CD4-positive, alpha-beta memory T cell (primary cell): ENCODE results near the gene GSTO2. TPM values are rescaled to one million over a fixed set of nuclear protein-coding genes. Genes with fewer than 3 reads are reported as not detected.
A peak's percentile ranks its signal among the peaks of the same experiment; 100 is the strongest.

Experiments used
- CTCF ChIA-PET: fragments of 350-600 bp; sonication (Branson Sonifier 250); formaldehyde crosslinking; loops from one replicate; lab custom pipeline; 2021; ENCODE audit warnings: inconsistent platforms; ENCODE audit not compliant: partially characterized antibody; lab: Charles Lee
- POLR2A ChIA-PET: fragments of 350-600 bp; sonication (Branson Sonifier 250); formaldehyde crosslinking; loops from one replicate; lab custom pipeline; 2021; ENCODE audit not compliant: partially characterized antibody; lab: Charles Lee
- DNase-seq, 5 donors: peaks; one replicate each; pipeline versions ENCODE4 v3.0.0 to v3.0.0-alpha.2; 2020 to 2022; ENCODE audit warnings: mixed read lengths in 1 of 5
- H3K27ac ChIP-seq: one replicate; pipeline ENCODE4 v1.7.0; 2013; ENCODE audit warnings: low read depth, low read length
- H3K27me3 ChIP-seq: 2 replicates; pipeline ENCODE4 v1.7.0; 2013; ENCODE audit warnings: mild to moderate bottlenecking, low read length, moderate library complexity; ENCODE audit not compliant: insufficient read depth
- H3K36me3 ChIP-seq: 2 replicates; pipeline ENCODE4 v1.7.0; 2013; ENCODE audit warnings: mild to moderate bottlenecking, low read length, moderate library complexity; ENCODE audit not compliant: insufficient read depth
- H3K4me1 ChIP-seq: 2 replicates; pipeline ENCODE4 v1.7.0; 2013; ENCODE audit warnings: mild to moderate bottlenecking, low read length, moderate library complexity; ENCODE audit not compliant: insufficient read depth
- H3K4me3 ChIP-seq, 2 donors: one replicate each; pipeline ENCODE4 v1.7.0; 2013; ENCODE audit warnings: low read length in 2 of 2, mild to moderate bottlenecking in 1 of 2
- H3K9me3 ChIP-seq, 2 donors: one replicate each; pipeline ENCODE4 v1.7.0; 2013; ENCODE audit warnings: low read length in 2 of 2, control low read depth in 1 of 2; ENCODE audit not compliant: control insufficient read depth in 1 of 2
- H3K27ac Mint-ChIP-seq, 7 donors: one replicate each; pipeline ENCODE4 v1.8.0; 2020 to 2021; ENCODE audit warnings: mixed read lengths in 7 of 7, mild to moderate bottlenecking in 6 of 7, inconsistent platforms in 3 of 7, moderate library complexity in 3 of 7
- H3K27me3 Mint-ChIP-seq, 2 donors: one replicate each; pipeline ENCODE4 v1.8.0; 2020 to 2021; ENCODE audit warnings: mixed read lengths in 2 of 2
- H3K36me3 Mint-ChIP-seq, 2 donors: one replicate each; pipeline ENCODE4 v1.8.0; 2020 to 2021; ENCODE audit warnings: mixed read lengths in 2 of 2, inconsistent platforms in 1 of 2, mild to moderate bottlenecking in 1 of 2
- H3K4me1 Mint-ChIP-seq, 4 donors: one replicate each; pipeline ENCODE4 v1.8.0; 2020 to 2021; ENCODE audit warnings: mixed read lengths in 4 of 4, mild to moderate bottlenecking in 1 of 4
- H3K4me3 Mint-ChIP-seq, 8 donors: one replicate each; pipeline ENCODE4 v1.8.0; 2020 to 2021; ENCODE audit warnings: mixed read lengths in 8 of 8, mild to moderate bottlenecking in 7 of 8, moderate library complexity in 6 of 8, inconsistent platforms in 3 of 8
- H3K9me3 Mint-ChIP-seq, 8 donors: one replicate each; pipeline ENCODE4 v1.8.0; 2020 to 2021; ENCODE audit warnings: mixed read lengths in 8 of 8, mild to moderate bottlenecking in 5 of 8, inconsistent platforms in 3 of 8, moderate library complexity in 1 of 8
- intact Hi-C: fragments of 100-400 bp; cut with micrococcal nuclease; formaldehyde crosslinking; loops from one replicate; pipeline ENCODE4 v1.15.1; 2023
- polyA plus RNA-seq, 2 donors: library from polyadenylated mRNA; unstranded; fragments of 300-500 nt; fragmentation: Illumina TruSeq; gene quantifications; one replicate each; pipeline ENCODE4 v1.2.3, GENCODE V29; 2021
- total RNA-seq, 2 experiments: library from RNA; stranded (reverse); gene quantifications; one replicate each; pipeline ENCODE4 v1.2.3, GENCODE V29; 2021

The GSTO2 gene
- total and polyA plus RNA-seq, 4 experiments from 2014 or later = 0.94 to 2.3 (median 1.4) TPM

- Mint-ChIP-seq H3K9me3 (peaks cover 0 to 3% (median 0%) of the 10 kb centered on the region in 8 donors), H3K27me3 (no peaks in the 10 kb centered on the region), H3K27ac (peak overlapping the region in 6 of 7 donors; percentile 15 to 66 (median 51)), H3K36me3 (peaks cover 5 to 31% of the 10 kb centered on the region in 2 donors), H3K4me3 (no peak overlapping the region), H3K4me1 (peaks cover 42 to 72% (median 61%) of the 10 kb centered on the region in 4 donors)
- no peak for DNase-seq
- intact Hi-C loops = no loop called here
- no peaks in the 10 kb centered on the region for H3K9me3 ChIP-seq
- H3K36me3 ChIP-seq = peaks cover 18% of the 10 kb centered on the region
- H3K4me3 ChIP-seq = no peak overlapping the region
- POLR2A ChIA-PET = interaction anchor here (6.0 to 11.4 kb wide), 2 partner anchors 10 to 19 kb away, joined by 72 to 179 read pairs; partner anchors contain the start of gene ITPRIP
- H3K27me3 ChIP-seq = no peaks in the 10 kb centered on the region
- peaks cover 51% of the 10 kb centered on the region for H3K4me1 ChIP-seq
- H3K27ac ChIP-seq = no peak overlapping the region
- CTCF ChIA-PET = interaction anchor here (1.0 to 1.4 kb wide), 3 partner anchors 13 to 35 kb away, joined by 3 to 6 read pairs (median 5); partner anchors contain the start of gene CFAP58
Observed at GRCh38 chr10:104318810-104319741, 50.1 kb downstream of the GSTO2 start.

GRCh38 chr10:104321226-104321625 lies 52.2 kb downstream of the GSTO2 start:
- H3K36me3 Mint-ChIP-seq = peaks cover 0 to 20% of the 10 kb centered on the region in 2 donors

GRCh38 chr10:104321725-104322415 lies 52.9 kb downstream of the GSTO2 start:
- Mint-ChIP-seq H3K4me1 (peaks cover 60 to 97% (median 86%) of the 10 kb centered on the region in 4 donors), H3K9me3 (peaks cover 0 to 3% (median 0%) of the 10 kb centered on the region in 8 donors), H3K27ac (peak overlapping the region; percentile 94 to 98 (median 95)), H3K36me3 (peaks cover 0 to 20% of the 10 kb centered on the region in 2 donors), H3K27me3 (no peaks in the 10 kb centered on the region), H3K4me3 (peak overlapping the region; percentile 72 to 86 (median 81))
- Histone ChIP-seq H3K4me3 (peak overlapping the region; percentile 31 to 42), H3K9me3 (no peaks in the 10 kb centered on the region), H3K27ac (peak overlapping the region; percentile 31), H3K4me1 (peaks cover 79% of the 10 kb centered on the region), H3K36me3 (no peaks in the 10 kb centered on the region), H3K27me3 (no peaks in the 10 kb centered on the region)
- DNase-seq = peak in 1 of 5 donors; percentile 48
- CTCF ChIA-PET = interaction anchor here (0.7 to 5.6 kb wide), 16 partner anchors 9 to 47 kb away, joined by 3 to 62 read pairs (median 4); partner anchors contain the start of genes CFAP58 and ITPRIP
- intact Hi-C loops = loop anchor here (1.0 to 10.0 kb wide), 4 partner anchors 17 to 407 kb away; partner anchors contain the start of genes ITPRIP and STN1
- POLR2A ChIA-PET = interaction anchor here (0.7 to 11.4 kb wide), 10 partner anchors 8 to 200 kb away, joined by 3 to 179 read pairs (median 4); partner anchors contain the start of genes CFAP58, GSTO2, ITPRIP and SFR1

More at GRCh38 chr10:104321226-104321625, 52.2 kb downstream of the GSTO2 start:
- CTCF ChIA-PET = interaction anchor here (0.8 to 5.6 kb wide), 12 partner anchors 10 to 47 kb away, joined by 3 to 62 read pairs (median 8); partner anchors contain the start of genes CFAP58 and ITPRIP
- Mint-ChIP-seq H3K27me3 (no peaks in the 10 kb centered on the region), H3K9me3 (peaks cover 0 to 3% (median 0%) of the 10 kb centered on the region in 8 donors), H3K4me3 (peak overlapping the region in 5 of 8 donors; percentile 72 to 86 (median 83)), H3K4me1 (peaks cover 56 to 93% (median 81%) of the 10 kb centered on the region in 4 donors), H3K27ac (peak overlapping the region in 6 of 7 donors; percentile 48 to 97 (median 95))
- Histone ChIP-seq H3K27ac (no peak overlapping the region), H3K4me3 (no peak overlapping the region), H3K4me1 (peaks cover 72% of the 10 kb centered on the region), H3K27me3 (no peaks in the 10 kb centered on the region), H3K9me3 (no peaks in the 10 kb centered on the region), H3K36me3 (peaks cover 2% of the 10 kb centered on the region)
- intact Hi-C loops = loop anchor here (10.0 kb wide), 1 partner anchor 406 kb away; the partner anchor contains the start of gene STN1
- POLR2A ChIA-PET = interaction anchor here (1.0 to 11.4 kb wide), 7 partner anchors 9 to 32 kb away, joined by 3 to 179 read pairs (median 7); partner anchors contain the start of genes CFAP58 and ITPRIP
- no peak for DNase-seq

- H3K36me3 ChIP-seq = no peaks in the 10 kb centered on the region
- Mint-ChIP-seq H3K27ac (peak overlapping the region; percentile 94 to 98 (median 95)), H3K36me3 (peaks cover 0 to 15% of the 10 kb centered on the region in 2 donors), H3K4me3 (peak overlapping the region; percentile 72 to 86 (median 81)), H3K4me1 (peaks cover 63 to 100% (median 87%) of the 10 kb centered on the region in 4 donors), H3K27me3 (no peaks in the 10 kb centered on the region), H3K9me3 (peaks cover 0 to 3% (median 0%) of the 10 kb centered on the region in 8 donors)
- peak overlapping the region; percentile 31 for H3K27ac ChIP-seq
- peak overlapping the region; percentile 31 to 42 for H3K4me3 ChIP-seq
- H3K27me3 ChIP-seq = no peaks in the 10 kb centered on the region
- intact Hi-C loops = loop anchor here (1.0 to 10.0 kb wide), 4 partner anchors 16 to 408 kb away; partner anchors contain the start of genes ITPRIP and STN1
- no peaks in the 10 kb centered on the region for H3K9me3 ChIP-seq
- CTCF ChIA-PET = interaction anchor here (0.9 to 5.6 kb wide), 12 partner anchors 10 to 48 kb away, joined by 3 to 62 read pairs (median 7); partner anchors contain the start of genes CFAP58 and ITPRIP
- POLR2A ChIA-PET = interaction anchor here (1.0 to 11.4 kb wide), 9 partner anchors 7 to 201 kb away, joined by 3 to 179 read pairs (median 5); partner anchors contain the start of genes CFAP58, GSTO2, ITPRIP and SFR1
- peak in 2 of 5 donors; percentile 38 to 61 for DNase-seq
- H3K4me1 ChIP-seq = peaks cover 84% of the 10 kb centered on the region
Observed at GRCh38 chr10:104322416-104322782, 53.4 kb downstream of the GSTO2 start.

GRCh38 chr10:104323085-104323484 lies 54.1 kb downstream of the GSTO2 start:
- Histone ChIP-seq H3K4me1 (peaks cover 91% of the 10 kb centered on the region), H3K27ac (peak overlapping the region; percentile 31), H3K9me3 (no peaks in the 10 kb centered on the region), H3K27me3 (no peaks in the 10 kb centered on the region), H3K36me3 (no peaks in the 10 kb centered on the region), H3K4me3 (peak overlapping the region; percentile 31 to 42)
- intact Hi-C loops = loop anchor here (2.0 to 10.0 kb wide), 2 partner anchors 16 to 408 kb away; partner anchors contain the start of genes ITPRIP and STN1
- peaks cover 0 to 3% (median 0%) of the 10 kb centered on the region in 8 donors for H3K9me3 Mint-ChIP-seq
- H3K27ac Mint-ChIP-seq = peak overlapping the region; percentile 94 to 98 (median 95)
- POLR2A ChIA-PET = interaction anchor here (0.8 to 11.4 kb wide), 5 partner anchors 14 to 201 kb away, joined by 3 to 179 read pairs (median 4); partner anchors contain the start of genes GSTO1, GSTO2, ITPRIP and SFR1
- CTCF ChIA-PET = interaction anchor here (1.0 to 5.6 kb wide), 9 partner anchors 12 to 32 kb away, joined by 3 to 62 read pairs (median 14); partner anchors contain the start of genes CFAP58 and ITPRIP
- DNase-seq = no peak
- peak overlapping the region; percentile 72 to 86 (median 81) for H3K4me3 Mint-ChIP-seq
- H3K27me3 Mint-ChIP-seq = no peaks in the 10 kb centered on the region
- H3K4me1 Mint-ChIP-seq = peaks cover 67 to 100% (median 88%) of the 10 kb centered on the region in 4 donors
- peaks cover 0 to 13% of the 10 kb centered on the region in 2 donors for H3K36me3 Mint-ChIP-seq
